GM18870 (cell line): ENCODE data around the gene CDK14.

Source experiments
- ATAC-seq: cut with Tn5 transposase; IDR thresholded peaks from one replicate; pipeline ENCODE4 v1.9.1; 2021; ENCODE audit warnings: moderate library complexity; ENCODE audit not compliant: unreplicated experiment

CDK14 gene

DNA sequence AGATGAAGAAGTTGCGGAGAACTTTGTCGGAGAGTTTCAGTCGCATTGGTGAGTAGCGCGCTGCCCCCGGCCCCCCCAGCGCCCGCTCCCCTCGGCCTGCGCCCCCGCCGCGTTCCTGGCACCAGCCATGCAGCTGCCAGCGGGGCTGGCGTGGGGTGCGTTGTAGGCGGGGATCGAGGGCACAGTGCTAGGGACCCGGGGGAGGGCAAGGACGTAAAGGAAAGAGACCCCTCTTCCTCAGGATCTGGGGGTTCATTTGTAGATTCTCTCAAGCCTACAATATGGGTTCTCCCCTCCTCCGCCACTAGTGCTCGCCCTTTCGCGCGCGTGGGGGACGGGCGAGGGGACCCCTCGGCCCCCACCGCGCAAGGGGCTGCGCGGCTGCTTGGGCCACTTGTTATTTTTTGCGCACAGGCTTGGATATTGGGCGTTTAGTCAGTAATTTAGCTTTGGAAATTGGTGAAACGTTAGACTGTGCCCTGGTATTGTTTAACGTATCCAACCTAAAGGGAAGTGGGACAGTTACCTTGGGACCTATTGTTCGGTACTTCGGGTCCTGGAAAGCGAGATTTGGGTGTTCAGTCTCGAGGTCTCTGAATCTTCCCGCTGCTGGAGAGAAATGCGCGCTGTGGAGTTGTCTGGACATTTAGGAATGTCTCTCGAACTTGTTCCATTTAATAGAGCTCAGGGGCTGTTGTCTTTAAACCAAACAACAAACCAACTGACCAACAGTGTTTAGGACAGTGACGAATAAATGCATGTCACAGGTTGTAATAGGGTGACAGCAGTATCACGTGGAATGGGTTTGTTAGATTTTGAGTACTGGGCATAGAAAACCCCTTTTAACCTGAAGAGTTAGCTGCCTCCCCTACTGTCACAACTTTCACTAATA lies 796 bp downstream of the CDK14 start:
- ATAC-seq, result peak; percentile 45

DNA sequence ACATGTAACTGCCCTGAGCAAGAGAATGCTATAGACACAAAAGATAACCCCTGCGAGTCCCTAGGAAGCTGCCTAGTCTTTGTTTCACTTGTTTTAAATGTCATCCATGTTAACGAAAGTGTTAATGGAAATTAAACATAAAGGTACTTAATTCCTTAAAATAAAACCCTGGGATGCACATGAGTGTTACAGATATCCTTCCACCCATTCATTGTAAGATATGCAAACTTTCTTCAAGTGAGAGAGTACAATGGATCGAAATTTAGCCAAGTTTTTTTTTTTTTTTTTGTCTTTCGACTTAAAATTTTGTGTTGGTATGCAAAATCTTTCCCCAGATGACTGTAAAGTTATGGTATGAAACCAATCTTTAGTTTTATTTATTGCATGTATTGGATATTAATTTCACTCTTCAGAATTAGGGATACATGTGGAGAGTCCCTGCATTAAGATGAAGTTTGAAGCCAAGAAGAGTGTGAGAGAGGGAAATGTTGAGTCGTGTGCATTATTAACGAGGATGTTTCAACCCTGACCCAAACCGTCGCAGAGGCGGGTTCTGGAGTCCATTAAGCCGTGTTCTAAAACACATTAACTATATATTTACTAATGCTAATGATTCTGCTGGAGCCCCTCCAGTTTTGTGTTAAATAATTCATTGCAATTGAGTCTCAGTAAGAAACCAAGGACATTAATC lies 1.6 kb downstream of the CDK14 start:
- ATAC-seq, result no peak

DNA sequence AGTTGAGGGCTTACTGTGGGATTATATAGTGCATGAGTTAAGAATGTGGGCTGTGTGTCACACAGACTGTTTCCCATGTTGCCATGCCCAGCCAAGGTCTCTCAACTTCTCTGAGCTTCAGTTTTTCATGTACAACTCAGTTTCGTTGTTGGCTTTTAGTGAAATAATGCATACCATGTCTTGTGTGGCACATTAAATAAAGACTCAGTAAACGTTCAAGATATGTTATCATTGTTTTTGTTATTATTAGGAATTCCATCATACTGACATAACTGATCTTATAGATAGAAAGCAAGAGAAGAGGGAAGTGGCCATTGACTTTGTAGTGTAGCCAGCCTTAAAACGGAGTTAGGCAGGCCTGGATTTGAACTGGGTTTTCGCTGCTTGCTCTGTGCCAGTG lies 2.9 kb downstream of the CDK14 start:
- no peak for ATAC-seq

DNA sequence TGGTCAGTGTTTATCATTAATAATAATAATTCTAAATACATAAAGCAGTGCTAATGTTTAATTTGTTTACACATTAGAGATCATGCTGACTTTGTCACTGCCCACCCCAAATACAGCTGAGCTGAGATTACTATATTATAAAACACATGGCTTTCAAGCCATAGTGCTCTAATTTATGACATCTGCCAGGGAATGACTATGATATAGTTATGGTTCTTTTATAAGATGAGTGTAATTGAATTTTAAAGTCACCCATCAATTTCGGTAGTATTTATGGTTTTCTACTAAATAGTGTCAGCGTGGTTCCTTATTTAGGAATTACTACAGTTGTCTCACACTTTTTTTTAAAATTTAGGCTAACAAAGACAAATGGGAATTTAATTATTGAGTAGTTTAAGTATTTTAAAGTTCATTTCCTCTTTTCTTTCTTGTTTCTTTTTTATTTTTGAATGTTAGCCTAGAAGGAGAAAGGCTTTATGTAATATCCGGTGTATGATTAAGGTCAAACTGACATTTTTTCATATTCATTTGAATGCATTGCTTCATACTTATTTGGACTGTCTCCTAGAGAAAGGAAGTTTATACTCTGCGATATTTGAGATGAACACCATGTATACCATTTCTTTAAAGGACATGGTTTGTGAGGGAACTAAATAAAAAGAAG lies 3.9 kb downstream of the CDK14 start:
- ATAC-seq, result peak; percentile 32

DNA sequence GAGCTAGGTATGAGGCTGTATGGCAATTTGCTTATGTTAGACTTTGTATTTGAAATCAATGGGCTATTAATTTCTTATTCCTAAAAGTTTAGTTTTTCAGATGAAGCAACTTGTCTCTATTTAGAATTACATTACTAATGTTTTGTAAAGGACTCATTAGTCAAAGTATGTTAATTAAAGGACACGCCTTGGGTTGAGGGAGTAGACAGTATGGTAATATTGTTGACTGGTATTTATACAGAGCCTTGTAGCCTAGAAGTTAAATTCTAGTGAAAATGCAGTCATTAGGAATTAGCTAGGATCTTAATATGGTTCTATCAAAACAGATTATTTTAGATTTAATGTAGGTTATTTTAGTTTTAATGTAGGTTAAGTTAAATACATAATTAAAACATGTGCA lies 6.2 kb downstream of the CDK14 start:
- no peak for ATAC-seq

DNA sequence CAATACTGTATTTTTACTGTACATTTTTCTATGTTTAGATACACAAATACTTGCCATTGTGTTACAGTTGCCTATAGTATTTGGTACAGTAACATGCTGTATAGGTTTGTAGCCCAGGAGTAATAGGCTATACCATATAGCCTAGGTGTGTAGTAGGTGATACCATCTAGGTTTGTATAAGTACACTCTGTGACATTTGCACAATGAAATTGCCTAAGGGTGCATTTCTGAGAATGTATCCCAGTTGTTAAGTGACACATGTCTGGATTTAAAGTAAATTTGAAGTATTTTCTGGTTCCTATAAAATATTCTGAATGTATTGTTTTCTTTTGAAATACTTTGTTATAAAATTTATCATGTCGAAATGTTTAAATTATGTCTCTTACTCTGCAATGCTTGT lies 7.2 kb downstream of the CDK14 start:
- no peak for ATAC-seq

DNA sequence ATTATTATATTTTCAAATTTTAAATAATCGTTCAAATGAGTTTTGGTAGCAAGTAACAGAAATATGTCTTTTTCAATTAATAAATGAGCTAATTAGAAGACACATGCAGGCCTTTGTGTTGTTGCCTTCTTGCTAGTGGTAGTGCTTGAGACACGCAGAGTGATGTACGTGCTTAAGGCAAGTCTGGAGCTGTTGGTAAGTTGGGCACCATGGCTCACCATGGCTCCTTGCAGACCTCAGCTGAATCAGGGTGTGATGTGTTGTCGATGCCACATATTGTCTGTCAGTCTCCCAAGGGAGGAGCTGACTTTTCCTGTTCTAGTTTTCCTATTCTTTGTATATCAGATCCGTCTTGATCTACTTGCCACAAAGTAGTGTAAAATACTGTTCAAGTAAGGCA lies 8.3 kb downstream of the CDK14 start:
- no peak for ATAC-seq

DNA sequence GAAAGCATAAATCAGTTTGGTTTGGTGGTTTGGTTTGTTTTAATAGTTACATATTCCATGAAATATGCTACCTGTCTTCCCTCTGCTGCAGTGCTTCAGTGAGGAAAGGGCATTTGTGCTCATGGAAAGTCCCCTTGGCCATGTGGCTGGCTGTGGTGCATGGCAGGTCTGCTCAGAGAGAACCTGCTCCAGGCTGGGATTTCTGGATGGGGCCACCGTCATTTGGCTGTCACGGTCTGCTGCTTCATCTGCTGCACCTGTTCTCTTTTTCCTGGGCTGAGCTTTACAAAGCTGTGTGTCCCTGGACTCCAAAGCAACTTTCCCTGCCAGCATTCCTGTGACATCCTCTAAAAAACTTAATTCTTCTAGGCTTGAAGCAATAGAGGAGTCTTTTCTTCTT lies 8.9 kb downstream of the CDK14 start:
- ATAC-seq, result peak; percentile 54

DNA sequence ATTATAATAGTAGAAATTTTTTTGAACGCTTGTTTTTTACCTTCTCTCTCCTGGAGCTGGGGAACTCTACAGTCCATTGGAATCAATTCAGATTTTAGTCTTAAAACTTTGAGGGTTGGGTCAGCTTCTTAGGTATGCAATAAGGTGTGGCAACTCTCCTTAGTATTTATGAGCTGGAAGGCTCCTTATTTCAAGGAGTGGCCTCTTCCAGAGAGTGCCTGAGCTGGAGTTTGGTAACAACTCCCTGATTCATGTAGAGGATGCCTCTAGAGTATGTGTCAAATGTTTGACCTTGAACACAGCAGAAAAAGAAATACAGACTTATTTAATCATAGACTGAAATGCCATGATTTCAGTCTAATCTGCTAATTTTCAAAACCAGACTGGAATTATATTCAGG lies 11.1 kb downstream of the CDK14 start:
- ATAC-seq, result no peak

DNA sequence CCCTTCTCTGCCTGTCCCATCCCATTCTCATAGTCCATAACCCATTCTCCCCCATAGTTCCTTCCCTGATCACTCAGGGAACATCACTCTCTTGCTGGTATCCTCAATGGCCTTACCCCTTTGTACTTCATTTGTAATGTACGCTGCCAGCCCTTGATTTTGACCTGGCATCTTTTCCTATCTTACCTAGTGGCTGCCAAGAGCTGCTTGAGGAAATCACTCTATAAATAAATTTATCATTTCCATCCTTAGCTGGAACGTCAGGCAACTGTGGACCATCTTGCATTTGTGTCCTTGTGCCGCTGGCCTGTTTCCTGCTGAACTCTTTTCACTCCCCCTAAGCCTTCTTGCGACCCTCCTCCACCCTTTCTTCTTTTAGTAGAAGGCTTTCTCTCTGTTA lies 14.0 kb downstream of the CDK14 start:
- no peak for ATAC-seq

DNA sequence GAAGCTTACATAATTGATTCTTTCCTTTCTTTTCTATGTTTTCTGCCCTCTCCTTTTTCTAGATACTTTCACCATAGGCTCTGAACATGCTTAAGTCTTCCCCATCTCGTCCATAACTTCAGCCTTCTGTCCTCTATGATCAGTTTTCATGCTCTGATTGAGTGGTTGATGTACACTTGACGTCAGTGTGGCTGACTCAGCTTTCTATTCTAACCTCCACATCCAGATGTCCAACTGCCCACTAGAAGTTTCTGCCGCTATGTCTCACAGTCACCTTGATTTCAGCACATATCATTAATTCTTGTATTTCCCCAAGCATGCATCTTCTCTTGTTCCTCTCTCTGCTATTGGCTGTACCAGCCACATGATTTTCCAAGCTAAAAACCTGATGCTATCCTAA lies 15.0 kb downstream of the CDK14 start:
- peak; percentile 44 for ATAC-seq

DNA sequence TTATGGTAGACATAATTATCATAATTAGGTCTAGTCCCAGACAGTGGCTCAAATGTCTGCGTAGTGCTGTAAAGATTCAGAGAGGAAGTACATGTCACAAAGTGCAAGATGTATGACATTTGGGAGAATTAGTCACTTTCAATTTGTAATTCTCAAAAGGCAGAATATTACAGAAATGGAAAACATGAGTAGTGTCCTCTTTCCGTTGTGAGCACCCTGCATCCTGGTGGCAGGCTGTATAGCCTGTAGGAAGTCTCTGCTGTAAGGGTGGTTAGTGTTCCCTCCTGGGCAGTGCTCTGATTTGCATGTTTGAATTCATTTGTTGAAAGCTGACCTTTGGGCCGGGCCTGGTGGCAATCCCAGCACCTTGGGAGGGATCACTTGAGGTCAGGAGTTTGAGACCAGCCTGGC lies 17.0 kb downstream of the CDK14 start:
- peak; percentile 93 for ATAC-seq

DNA sequence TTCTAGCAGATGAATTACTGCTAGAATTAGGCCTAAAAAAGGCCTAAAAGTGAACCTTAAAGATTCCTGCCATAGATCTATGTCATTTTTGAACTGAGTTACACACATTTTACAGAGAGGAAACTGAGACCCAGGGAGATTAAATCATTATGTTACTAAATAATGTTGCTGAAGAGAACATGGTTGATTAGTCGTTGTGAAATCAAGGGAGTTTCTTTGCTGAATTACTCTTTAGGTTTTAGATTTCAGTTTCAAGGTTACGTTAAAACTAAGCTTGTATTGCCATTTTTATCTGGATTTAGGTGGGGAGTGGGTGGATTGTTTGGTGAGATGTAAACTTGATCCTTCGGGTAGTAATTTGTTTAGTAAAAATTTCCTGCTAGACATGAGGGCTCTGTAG lies 21.3 kb downstream of the CDK14 start:
- no peak for ATAC-seq

DNA sequence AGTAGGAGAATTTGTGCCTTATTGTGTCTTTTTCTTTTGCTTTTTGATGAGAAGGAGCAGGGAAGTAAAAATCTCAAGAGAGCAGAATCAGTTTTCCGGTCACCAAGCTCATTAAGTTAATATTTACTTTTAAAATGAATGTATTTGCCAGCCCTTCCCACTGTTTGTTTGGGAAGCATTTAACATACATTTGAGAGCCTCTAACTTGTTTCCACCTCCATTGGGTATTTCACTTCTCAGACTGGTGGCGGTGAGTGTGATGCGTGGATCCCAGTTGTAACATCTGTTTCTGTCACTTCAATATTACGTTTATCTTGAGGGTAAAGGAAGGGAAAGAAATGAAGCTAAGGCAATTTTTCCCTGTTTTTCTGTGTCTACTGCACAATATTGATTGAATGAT lies 22.8 kb downstream of the CDK14 start:
- ATAC-seq, result no peak

DNA sequence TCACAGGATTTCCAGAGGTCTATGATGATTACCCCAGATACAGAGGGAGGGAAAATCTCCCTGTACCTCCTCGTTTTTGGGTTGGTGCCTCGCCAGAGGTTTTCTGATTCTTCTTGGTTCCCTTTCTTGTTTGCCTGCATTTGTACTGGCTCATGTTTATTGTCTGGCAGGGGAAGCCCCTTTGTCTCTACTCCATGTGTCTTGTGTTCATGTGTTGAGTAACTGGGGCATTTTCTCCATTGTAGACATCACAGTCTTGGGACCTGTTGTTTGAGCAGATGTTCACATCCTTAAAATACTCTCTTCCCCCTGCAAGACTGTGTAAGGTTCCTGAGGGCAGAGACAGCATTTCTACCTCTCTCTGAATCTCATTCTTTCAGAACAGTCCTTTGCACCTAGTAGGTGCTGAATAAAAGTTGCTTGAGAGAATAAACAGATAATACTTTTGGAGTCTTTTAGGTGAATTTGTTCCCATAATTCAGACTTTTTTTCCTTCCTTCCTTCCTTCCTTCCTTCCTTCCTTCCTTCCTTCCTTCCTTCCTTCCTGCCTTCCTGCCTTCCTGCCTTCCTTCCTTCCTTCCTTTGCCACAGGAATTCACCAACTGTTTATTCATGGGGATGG lies 25.1 kb downstream of the CDK14 start:
- ATAC-seq, result peak; percentile 79

DNA sequence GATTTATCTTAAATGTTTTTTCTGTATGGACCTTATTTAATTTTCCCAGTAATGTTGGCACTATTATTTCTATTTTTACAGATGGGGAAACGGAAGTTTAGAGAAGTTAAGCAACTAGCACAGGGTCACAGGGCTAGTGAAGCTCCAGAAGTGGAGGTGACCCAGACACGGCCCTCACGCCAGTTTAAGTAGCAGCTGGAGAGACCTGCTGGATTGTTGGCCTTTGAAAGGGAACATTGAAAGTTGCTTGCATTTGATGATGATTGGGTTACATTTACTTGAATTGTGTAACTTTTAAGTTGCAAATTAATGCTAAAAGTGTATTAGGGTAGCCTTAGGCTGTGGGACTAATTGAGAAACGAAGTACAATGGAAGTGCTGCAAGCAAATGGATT lies 25.6 kb downstream of the CDK14 start:
- ATAC-seq, result no peak

DNA sequence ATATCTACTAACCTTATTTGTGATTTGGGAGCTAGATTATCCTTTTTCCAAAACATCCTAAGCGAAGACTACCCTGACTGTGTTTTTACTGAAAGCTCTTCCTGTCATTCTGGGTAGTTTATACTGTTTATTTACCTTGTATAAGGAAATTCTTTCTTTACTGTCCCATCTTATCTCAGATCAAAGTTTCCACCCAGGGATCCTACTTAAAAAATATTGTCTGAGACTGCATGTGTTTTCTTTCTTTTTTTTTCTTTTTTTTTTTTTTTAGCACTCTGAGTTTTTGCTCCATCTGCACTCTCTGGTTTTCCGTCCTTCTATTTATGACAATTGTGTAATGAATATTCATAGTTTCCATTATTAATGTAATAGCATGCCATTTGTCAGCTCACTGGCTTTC lies 26.5 kb downstream of the CDK14 start:
- ATAC-seq, result no peak

DNA sequence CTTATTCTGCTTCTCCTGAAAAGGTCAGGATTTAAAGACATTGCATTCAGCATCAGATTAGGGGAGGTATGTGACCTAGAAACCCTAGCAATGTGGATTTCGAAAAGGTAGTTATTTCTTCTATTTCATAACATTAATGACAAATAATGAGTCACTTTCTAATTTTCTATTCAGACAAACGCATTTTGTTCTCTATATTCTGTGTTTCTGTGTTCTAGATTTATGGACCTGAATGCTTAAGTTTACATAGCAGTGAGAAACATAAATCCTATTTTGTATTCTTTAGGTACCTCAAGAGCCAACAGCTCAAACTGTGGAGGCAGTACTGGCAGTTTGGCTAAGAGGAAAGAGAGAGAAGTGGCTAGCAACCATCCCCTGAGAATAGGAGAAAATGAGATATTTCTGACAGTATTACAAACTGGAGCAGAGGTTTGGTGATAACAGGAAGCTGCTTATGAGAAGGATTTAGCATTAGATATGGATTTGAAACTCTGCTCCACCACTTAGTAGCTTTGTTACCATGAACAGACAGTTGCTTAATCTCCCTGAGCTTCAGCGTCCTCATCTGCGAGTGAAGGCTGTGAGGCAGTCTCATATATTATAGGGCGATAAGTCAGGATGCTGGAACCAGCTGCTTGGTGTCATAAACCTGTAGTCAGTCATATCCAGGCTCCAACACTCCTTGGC lies 28.2 kb downstream of the CDK14 start:
- no peak for ATAC-seq

DNA sequence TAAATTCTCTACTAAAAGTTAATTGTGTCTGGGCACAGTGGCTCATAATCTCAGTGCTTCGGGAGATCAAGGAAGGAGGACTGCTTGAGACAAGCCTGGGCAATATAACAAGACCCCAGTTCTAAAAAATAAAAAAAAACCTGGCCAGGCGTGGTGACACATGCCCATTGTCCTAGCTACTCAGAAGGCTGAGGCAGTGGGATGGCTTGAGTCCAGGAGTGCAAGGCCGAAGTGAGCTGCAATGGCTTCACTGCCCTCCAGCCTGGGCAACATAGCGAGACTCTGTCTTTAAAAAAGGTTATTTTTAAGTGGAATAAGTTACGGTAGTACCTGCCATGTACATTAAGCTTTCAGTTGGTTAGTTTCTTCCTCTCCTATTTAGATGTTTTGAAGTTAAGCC lies 28.9 kb downstream of the CDK14 start:
- ATAC-seq, result no peak

DNA sequence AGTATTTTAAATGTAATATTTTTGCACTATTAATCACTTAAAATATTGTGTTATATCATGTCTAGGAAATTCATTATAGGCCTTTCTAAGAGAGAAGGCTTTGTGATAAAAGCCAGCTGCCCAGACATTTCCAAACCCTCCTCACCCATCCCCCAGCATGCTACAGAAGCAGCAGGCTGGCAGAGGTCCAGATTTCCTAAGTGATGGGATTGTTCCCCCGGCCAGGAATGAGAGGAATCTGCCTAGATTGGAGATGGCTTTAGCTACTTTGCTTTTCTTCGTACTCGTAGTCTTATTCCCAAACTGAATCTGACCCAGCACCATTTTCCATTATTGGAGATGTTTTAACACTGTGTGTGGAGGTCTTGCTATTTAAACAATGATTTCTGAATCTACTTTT lies 29.4 kb downstream of the CDK14 start:
- ATAC-seq, result no peak

DNA sequence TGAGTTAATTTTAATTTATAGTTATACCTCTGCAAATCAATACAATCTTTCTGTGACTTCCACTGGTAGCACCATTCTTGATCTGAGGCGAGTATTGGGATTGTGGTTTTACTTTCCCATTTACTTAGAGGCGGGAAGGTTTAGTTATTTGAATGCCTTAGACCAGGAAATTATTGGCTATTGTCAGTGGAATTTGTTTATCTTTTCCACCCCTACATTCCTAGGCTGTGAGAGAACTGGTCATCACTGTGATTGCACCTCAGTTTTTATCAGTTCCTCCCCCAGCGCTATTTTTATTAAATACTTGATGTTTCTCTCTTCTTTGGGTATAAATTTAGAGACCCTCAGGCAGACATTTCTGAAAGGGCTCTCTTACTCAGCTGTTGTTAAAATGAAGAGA lies 29.9 kb downstream of the CDK14 start:
- no peak for ATAC-seq
